Measurements from ENCODE around the gene TRPM3.
"Not testable (repeated sequence)": the region's sequence is repeated elsewhere in the genome, so short reads cannot be mapped to it uniquely, and the experiment has no call there.

Gene TRPM3

DNA sequence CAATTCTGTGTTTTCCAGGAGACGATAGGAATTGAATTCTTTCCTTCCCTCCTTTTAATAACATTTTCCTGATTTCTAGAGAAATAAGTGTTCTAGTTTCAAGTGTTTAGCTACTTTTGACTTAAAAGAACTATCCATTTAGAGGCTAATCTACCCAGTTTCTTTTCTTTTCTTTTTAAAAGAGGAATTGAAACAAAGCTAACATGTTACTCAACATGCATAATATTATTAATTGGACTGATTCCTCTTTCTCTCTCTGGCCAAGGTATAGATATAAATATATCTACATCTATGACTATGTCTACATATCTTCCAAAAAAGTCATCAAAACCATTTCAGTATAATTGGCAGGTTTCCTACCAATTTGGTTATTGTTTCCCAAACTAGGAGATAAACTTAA, 309.8 kb downstream of the TRPM3 start:
- DNase-seq, result no peak

DNA sequence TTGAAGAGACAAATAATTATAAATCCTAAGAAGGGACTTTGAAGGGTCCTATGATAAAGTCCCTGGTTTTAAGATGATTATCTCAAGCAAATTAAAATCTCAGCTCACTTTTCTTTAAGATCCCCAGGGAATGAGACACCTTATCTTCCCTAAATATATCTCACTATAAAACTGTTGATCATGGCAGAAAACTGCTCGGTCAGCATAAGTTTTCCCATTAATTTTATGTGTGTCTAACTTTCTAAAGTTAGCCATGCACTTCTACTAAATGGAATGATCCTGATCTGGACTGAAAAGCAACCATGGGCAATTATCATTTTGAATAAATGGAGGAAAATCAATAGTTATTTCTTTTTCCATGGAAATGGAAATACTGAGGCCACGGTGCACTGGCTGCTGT, 314.5 kb downstream of the TRPM3 start:
- DNase-seq, result no peak

DNA sequence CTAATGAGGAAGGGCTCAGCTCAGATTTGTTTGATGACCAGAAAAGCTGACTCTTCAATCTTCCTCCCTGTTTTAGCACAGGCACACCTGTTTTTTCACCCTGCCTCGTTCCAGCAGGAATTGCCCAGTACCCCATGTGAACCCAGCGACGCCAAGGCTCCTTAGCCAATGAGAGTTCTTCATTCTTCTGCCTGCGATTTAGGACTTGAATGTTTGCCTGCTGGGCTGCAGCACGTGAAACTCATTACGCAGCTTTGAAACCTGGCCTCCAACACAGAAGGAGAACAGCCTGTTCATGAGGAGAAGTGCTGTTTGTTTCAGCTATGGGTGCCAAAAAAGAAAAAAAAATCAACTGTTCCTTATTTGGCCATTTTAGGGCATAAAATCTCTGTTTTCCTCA, 315.5 kb downstream of the TRPM3 start:
- no peak for DNase-seq

DNA sequence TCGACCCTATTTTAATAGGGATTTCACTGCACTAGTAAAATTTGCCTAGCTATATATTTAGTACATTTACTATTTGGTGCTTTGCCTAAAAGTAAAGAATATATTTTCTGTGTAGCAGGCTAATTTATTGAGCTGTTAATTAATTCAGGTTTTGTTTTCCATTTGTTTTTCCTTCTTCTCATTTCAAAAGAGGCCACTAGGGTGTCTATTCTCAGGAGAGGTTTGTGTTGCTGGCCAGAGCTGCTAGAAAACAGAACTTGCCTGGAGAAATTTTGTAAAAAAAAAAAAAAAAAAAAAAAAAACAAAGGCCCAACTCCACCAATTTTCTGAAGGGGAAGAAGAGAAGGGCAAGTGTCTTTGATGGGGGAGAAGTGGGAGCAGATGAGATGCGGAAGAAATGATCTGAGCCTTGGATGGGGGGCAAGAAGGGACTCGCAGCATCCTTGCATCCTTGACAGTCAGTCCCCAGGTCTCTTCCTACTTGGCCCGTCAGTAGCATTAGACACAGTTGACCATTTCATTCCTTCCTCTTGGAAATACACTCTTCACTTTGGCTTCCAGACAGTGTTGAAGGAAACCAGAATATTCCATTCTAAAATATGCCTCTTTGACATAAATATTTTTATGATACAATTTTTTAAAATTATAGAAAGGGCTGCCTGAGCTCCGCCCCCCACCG, 318.5 kb downstream of the TRPM3 start:
- peak in 1 of 2 experiments; percentile 14 for DNase-seq

DNA sequence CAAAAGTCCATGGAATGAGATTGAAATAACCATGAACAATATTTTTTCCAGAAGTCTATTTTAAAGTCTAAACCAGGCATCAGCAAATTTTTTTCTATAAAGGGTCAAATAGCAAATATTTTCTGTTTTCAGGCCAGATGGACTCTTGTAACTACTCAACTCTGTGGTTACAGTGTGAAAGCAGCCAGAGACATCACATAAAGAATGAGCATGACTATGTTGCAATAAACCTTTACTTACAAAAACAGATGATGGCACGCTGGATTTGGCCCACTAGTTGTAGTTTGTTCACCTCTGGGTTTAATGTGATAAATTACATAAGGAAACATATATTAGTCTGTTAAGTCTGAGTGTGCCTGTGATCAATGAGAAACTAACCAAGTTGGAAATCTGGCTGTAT, 319.2 kb downstream of the TRPM3 start:
- no peak for DNase-seq

DNA sequence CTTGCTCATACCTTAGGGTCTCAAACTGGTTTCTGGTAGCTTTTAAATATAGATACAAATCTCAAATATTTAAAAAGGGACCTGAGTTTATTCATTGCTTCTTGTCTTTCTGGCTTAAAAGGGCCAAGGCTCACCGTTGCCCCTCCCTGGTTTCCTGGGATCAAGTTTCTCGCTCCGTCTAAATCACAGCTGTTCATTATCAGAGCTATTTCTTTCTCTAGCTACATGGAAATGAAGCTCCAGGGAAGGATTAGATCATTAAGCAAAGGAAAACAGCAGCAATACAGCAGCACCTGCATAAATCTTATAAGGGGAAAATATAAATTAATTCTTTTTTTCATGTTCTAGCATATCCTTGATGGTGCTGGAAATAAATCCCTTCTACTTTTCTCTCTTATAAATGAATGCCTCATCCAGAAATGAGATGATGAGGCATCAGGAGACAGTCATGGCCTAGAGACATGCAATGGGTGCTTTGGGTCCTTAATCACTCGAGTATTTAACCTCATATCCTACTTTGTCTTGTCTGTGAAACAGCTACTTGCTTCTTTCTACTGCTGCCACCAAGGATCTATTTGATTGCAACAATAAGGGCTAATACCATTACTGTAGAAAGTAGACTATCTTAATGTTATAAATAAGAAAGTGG, 320.1 kb downstream of the TRPM3 start:
- no peak for DNase-seq

DNA sequence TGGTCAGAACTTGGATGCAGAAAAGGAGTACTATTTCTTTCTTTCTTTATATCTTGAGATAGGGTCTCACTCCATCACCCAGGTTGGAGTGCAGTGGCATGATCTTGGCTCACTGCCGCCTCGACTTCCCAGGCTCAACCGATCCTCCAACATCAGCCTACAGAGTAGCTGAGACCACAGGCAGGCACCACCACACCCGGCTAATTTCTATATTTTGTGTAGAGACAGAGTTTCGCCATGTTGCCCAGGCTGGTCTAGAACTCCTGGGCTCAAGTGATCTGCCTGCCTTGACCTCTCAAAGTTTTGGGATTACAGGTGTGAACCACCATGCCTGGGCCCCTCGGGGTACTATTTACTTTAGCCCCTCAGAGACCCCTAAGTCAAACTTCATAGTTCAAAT, 323.4 kb downstream of the TRPM3 start:
- no peak for DNase-seq

DNA sequence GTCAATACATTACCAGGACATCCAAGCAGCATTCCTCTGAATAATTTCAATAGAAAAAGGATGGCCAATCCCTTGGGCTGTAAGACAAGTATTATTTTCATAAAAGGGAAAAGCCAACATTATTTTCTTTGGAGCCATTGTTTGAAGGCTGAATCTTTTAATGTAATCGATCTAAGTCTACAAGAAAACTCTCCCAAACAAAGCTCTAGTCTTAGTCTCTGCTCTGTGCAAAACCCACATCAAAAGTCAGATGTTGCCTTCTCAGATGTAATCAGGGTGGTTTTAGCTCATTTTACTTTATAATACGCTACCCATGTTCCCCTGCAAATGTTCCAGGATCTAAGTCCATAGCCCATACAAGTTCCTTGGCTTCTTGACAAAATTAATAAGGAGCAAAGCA, 325.6 kb downstream of the TRPM3 start:
- DNase-seq, result no peak

DNA sequence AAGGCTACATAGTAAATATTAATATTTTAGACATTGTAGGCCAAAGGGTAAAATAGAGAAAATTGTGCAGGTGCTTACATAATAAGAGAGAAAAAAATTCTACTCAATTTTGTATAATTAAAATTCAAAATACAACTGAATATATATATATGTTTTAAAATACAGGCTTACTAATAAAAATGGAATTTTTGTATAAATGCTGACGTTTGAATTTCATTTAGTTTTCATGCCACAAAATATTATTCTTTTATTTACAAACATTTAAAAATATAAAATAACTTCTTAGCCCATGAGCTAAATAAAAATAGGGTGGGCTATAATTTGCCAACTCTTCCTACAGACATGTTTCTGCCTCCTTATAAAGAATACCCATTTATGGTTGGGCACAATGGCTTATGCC, 328.6 kb downstream of the TRPM3 start:
- DNase-seq, result no peak

DNA sequence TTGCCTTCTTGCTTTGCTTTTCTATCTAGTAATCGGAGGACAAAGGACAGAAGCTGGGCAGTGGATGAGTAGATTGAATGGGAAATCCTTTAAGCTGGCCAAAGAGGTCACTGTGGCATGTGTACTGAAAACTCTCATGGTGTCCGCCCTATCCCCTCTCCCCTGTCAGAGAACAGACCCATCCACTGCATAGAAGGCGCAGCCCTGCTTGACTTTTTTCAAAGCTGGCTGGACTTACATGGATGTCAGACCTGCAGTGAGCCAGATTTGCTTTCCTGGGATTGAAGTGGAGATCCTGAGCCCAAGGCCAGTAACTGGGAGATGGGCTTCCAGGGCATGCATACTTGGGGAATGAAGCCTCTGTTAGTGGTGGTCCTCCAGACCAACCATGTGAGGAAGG, 329.5 kb downstream of the TRPM3 start:
- no peak for DNase-seq

DNA sequence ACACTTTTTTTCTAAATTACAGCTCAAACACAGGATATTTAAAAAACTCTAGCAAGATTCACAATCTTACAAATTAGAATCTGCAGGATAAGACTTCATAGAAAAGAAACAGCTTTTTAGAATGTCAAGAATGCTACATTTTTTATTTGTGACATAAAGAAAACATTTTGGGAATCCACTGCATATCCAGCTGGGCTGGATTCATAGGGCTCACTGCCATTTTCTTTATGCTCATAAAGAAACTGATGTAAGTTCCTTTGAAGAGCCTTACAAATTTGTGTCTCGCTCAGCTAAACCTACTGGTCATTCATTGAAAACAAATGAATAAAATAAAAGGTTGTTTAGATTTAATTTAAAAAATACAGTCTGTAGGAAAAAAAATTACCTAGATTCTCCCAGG, 332.3 kb downstream of the TRPM3 start:
- no peak for DNase-seq

DNA sequence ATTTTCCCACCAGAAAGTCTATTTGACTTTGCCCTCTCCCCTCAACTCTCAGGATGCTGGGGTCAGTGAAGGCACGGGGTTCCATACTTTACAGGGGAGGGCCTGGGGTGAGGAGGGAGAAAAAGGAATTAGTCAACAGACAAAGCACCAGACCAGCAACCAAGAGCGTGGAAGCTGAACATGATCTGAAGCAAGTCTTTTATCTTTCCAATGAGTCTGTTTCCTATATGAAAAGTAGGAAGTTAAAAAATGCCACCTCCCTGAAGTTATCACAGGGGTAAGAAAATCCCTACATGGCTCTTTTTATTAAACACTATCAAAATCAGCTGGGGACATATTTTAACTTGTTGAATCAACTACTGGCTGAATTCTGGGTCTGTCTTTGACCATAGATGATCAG, 337.0 kb downstream of the TRPM3 start:
- DNase-seq, result no peak

DNA sequence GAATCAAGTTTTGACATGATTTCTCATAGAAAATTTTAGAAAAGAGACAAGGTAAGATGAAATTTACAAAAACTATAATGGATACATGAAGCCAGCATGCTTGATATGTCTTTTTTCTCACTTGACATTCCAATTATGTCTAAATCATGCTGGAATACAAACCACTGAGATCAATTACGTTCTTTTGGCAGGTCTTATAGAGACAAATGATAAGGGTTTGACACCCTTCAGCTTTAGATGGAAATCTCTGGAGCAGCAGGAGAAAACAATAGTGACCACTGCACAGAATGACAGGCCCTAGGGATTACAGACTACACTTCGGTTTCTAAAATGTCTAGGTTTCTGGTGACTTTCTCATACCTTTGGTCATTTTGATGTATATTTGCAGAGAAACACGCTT, 342.9 kb downstream of the TRPM3 start:
- no peak for DNase-seq

DNA sequence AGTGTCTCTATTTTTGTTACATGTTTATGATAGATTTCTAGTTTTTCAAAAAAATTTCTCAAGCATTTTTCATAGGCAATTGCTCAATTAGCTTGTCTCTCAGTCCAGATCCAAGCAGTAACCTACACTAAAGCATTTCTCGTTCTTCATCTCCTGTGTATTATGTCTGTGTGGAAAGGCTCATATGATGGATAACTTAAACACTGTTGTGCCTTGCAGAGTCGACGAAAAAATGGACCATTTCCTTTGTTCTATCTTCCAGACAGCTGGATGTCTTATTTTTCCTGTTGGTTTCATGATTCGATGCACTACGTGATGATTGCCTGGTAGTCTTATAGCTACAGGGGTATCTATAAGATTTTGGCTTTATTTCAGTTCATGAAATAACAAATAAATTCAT, 347.8 kb downstream of the TRPM3 start:
- no peak for DNase-seq

DNA sequence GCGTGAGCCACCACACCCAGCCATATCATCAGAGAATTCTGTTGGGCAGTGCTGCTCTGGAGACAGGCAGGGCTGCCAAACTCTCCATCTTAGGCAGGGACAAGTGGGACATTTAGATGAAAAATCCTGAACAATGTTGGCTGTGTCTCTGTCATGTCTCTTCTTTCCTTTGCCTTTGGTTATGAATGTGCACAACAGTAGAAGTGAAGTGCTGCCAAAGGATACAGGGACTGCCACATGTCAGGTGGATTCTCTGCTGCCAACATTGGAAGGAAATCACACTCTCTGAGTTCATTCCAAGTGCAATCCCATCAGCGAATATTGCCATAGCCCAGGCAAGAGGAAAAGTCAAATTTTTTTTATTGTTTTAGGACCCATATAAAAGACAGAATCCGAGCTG, 348.8 kb downstream of the TRPM3 start:
- no peak for DNase-seq

DNA sequence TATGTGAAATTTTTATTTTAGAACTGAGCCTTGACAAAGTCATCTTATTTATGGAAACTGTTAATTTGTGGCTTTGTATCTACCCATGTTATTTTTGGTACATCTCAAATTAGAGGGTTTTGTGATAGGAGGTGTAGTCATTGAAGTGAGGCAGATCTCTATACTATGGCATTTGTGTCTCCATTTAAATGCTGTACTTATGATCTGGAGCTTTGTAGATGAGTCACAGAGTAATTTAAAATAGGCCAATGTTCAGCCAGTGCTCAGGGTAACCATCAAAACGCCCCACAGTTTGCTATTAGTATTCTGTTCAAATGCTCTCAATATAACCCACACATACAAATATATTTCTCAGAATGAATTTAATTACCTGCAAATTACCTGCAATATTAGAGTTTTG, 355.5 kb downstream of the TRPM3 start:
- DNase-seq, result no peak

DNA sequence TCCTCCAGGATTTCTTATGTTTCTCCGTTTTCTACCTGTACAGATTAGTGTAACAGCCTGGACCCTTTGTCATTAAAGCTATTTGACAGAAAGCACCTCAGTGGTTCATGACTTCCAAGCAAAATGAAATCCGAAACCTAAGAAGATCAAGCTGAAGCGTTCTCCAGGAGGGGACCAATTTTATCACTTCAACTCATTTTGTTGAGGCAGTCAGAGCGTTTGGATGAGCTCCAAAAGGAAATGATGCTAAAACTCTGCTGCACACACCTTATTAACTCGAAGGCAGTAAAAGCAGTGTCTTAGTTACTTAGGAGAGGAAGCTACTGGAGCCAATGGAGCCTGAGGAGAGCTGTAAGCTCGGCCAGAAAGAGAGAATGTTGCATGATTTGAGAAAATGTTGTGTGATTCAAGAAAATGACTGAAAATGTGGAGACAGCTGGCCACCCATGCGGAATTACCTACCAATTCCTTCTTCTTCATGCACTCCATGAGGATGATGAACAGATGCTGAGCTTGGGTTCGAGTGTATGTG, 360.2 kb downstream of the TRPM3 start:
- DNase-seq, result peak in 1 of 2 experiments; percentile 12

DNA sequence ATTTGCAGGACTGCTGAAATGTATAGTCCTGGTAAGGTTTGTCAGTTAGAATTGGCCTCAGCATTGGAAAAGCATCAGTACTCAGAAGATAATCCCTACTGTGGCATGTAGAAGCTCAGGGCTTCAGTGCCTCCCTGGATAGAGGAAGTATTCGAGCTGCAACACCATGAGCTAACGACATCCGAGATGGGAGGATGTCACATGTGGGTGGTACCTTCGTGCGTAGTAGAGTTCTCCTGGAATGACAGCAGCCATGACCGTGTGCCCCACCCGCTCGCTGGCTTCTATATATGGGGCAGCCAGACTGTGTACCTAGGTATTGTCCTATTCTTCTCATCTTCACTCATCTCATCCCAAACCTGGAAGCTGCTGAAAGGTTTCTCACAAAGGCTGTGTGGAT, 361.2 kb downstream of the TRPM3 start:
- DNase-seq, result peak in 1 of 2 experiments; percentile 44

DNA sequence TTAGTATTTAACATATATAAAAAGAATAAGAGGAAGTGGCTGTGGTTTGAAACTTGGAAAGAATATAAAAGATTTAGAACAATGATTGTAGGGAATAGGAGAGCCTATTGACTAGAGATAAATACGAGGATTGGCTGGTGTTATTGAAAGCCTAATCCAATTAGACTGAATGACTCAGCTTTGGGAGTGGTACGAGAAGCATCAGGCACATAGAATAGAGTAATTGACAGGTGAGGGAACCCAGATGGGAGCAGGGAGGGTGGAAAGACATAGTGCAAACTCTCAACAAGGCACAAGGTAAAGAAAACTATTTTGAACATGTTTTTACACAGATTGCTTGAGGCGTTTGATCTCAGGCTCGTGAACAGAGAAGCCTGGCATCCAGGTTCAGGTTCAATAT, 368.1 kb downstream of the TRPM3 start:
- DNase-seq, result no peak

DNA sequence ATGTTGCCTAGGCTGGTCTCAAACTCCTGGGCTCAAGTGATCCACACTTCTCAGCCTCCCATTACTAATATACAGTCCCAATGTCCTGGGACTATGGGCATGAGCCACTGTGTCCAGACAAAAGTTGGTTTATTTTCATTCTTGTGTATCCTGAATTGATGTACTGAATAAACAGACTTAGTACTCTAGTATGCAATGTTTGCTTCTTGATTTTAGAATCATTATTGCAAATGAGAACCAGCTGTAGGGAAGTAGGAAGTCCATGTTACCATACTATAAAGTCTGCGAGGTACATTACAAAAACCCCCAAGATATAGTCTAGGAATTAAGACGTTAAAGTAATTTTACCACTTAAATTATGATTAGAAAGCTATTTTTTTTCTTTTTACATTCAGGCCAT, 372.4 kb downstream of the TRPM3 start:
- no peak for DNase-seq

DNA sequence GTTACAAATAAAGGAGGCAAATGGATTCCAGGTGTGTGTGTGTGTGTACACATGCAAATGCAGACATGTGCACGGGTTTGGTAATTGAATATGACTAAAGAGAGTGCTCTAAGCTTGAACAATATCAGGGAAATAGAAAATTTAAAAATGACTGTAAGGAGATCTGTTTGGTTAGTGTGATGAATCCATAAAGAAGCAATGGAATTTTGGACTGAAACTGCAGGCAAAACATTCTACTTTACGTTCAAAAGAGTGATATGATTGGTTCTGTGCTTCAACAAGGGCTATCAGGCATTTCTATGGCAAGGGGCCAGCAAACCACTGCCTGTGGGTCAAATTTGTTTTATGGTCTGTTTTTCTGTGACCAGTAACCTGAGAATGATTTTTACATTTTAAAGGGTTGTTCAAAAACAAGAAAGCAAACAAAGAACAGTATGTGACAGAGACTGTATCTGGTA, 374.1 kb downstream of the TRPM3 start:
- peak; percentile 76 to 77 for DNase-seq

DNA sequence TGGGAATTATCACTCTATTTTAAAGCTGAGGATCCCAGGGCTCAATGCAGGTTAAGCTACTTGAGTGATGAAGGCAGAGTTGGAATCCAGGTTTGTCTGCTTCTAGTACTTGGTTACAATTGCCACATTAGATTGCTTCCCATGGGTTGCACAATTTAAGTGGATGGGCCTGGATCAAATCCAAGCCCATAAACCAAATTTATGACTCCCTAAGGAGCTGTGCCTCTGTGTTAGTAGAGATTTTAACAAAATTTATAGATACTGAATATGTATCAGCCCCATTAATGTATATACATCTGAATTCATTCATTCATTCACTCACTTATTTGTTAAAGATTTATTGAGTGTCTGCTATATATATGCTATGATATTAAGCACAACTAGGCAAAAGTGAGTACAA, 374.7 kb downstream of the TRPM3 start:
- DNase-seq, result peak; percentile 71 to 76

DNA sequence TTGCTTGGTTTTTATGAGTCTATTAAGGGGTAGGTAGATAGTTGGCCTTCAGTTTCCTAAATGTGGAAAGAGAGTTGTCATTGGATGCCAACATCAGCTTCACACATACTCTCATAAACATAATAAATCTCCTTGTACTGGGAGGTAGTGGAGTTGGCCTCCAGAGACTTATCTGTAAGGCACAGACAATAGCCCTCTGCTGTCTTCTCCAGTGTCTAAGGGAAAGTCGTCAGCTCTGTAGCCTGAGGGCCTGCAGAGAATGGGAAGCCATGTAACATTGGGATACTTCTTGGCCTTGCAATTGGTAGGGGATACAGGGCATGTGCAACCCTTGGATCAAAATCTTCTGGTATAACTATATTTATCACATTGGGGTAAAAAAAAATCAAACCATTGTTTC, 375.1 kb downstream of the TRPM3 start:
- no peak for DNase-seq

DNA sequence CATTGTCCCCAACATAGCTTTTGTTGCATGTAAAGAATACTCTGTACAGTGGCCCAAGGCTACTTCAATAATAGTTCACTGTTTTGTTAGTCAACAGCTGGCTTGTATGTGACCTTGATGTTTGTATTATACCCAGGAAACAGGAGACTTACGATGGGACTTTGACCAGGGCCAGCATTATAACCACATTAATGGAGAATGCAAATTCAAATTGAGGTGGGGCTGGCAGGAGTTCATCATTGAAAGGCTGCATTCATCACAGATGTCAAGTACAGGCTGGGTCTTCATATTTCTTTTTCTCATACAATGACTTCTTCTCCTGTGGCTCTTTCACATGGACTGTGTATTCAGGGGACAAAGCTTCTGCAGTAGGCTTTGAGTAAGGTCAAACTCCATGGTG, 396.6 kb downstream of the TRPM3 start:
- not testable (repeated sequence) for DNase-seq

DNA sequence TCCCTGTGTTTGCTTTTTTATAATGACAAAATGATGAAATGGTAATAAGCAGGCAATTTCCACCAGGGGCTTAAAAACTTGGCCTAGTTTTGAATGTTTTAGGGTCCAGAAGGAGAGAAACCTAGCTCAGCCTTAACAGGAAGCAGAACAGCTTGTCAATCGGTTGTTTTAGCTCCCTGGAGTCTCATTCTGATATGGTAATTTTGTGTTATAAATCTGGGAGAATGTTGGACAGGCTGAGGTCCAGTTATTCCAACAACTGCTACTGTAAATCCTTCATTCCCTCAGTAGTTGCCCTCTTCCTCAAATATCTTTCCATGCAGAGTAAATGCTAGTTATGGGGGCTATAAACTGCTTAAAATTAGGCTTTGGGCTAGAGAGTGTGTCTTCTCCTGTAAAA, 397.4 kb downstream of the TRPM3 start:
- DNase-seq, result not testable (repeated sequence)

Measured in NCI-H526 (cell line).